ENCODE measurements around the gene GSTO1. TPM values are rescaled to one million over a fixed set of nuclear protein-coding genes. Genes with fewer than 3 reads are reported as not detected.
"Not testable (repeated sequence)": the region's sequence is repeated elsewhere in the genome, so short reads cannot be mapped to it uniquely, and the experiment has no call there.

Gene GSTO1
- polyA plus RNA-seq, 3 donors, result 131 to 581 (median 495) TPM

GRCh38 chr10:104242545-104242944 lies 12.1 kb upstream of the GSTO1 start:
- Histone ChIP-seq H3K79me2 (ENCODE audit: insufficient read depth, low read length) (no peaks in the 10 kb centered on the region), H3K9ac (ENCODE audit: insufficient read depth, low read length, poor library complexity, severe bottlenecking) (no peak overlapping the region), H3K4me3 (replicated peaks in 1 of 3; ENCODE audit: low read depth in 2 of 3, low read length in 3 of 3) (no peak overlapping the region), H3K36me3 (replicated peaks in 1 of 2; ENCODE audit: control insufficient read depth in 1 of 2, insufficient read depth in 2 of 2, low read length in 2 of 2) (no peaks in the 10 kb centered on the region), H3K4me2 (replicated peaks; ENCODE audit: extremely low read depth, low read length, poor library complexity, severe bottlenecking) (no peak overlapping the region), H3K4me1 (ENCODE audit: control insufficient read depth in 1 of 2, insufficient read depth in 2 of 2, low read length in 2 of 2) (peaks cover 21 to 23% of the 10 kb centered on the region in 2 donors), H4K20me1 (ENCODE audit: insufficient read depth, low read length) (no peaks in the 10 kb centered on the region), H3K27me3 (ENCODE audit: control insufficient read depth in 2 of 2, insufficient read depth in 2 of 2, low read length in 2 of 2) (no peaks in the 10 kb centered on the region), H3K27ac (ENCODE audit: low read depth in 1 of 2, low read length in 2 of 2) (no peak overlapping the region), H3K9me3 (replicated peaks in 1 of 2; ENCODE audit: control insufficient read depth in 1 of 2, insufficient read depth in 1 of 2, low read length in 2 of 2) (no peaks in the 10 kb centered on the region), H2AFZ (ENCODE audit: insufficient read depth, low read depth, low read length, poor library complexity, severe bottlenecking) (no peak overlapping the region)
- intact Hi-C loops (cut with micrococcal nuclease), result no loop called here
- Mint-ChIP-seq H3K27ac (peak overlapping the region in 1 of 7 donors; percentile 70), H3K4me1 (peaks cover 32% of the 10 kb centered on the region), H3K27me3 (ENCODE audit: low read depth in 3 of 3) (no peaks in the 10 kb centered on the region), H3K36me3 (peaks cover 0 to 3% of the 10 kb centered on the region in 2 donors), H3K9me3 (peaks cover 0 to 5% (median 0%) of the 10 kb centered on the region in 7 donors), H3K4me3 (no peak overlapping the region)
- TF ChIP-seq CTCF (IDR thresholded peaks at IDR 0.05), result no peak
- DNase-seq, result no peak

DNA sequence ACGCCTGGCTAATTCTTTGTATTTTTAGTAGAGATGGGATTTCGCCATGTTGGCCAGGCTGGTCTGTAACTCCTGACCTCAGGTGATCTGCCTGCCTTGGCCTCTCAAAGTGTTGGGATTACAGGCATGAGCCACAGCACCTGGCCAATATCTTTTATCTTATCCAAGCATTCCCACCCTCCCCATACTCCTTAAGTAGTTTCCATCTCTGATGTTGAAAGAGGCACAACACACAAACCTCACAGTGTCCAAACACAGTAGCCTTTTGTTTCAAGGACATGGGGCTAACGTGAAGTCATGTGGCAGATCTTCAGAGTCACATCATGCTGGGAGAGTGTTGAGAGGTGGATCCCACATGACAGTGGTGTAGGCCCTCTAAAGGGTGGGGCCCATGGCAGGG lies 11.7 kb upstream of the GSTO1 start:
- H3K4me2 ChIP-seq (replicated peaks; ENCODE audit: extremely low read depth, low read length, poor library complexity, severe bottlenecking); H2AFZ ChIP-seq (ENCODE audit: insufficient read depth, low read depth, low read length, poor library complexity, severe bottlenecking); DNase-seq; H3K9me3 ChIP-seq (replicated peaks in 1 of 2; ENCODE audit: control insufficient read depth in 1 of 2, insufficient read depth in 1 of 2, low read length in 2 of 2); H4K20me1 ChIP-seq (ENCODE audit: insufficient read depth, low read length); intact Hi-C loops (cut with micrococcal nuclease); H3K9ac ChIP-seq (ENCODE audit: insufficient read depth, low read length, poor library complexity, severe bottlenecking); H3K27ac ChIP-seq (ENCODE audit: low read depth in 1 of 2, low read length in 2 of 2); H3K4me3 Mint-ChIP-seq; H3K36me3 Mint-ChIP-seq; H3K27me3 Mint-ChIP-seq (ENCODE audit: low read depth in 3 of 3); H3K36me3 ChIP-seq (replicated peaks in 1 of 2; ENCODE audit: control insufficient read depth in 1 of 2, insufficient read depth in 2 of 2, low read length in 2 of 2); H3K79me2 ChIP-seq (ENCODE audit: insufficient read depth, low read length); H3K9me3 Mint-ChIP-seq; H3K27me3 ChIP-seq (ENCODE audit: control insufficient read depth in 2 of 2, insufficient read depth in 2 of 2, low read length in 2 of 2); H3K4me3 ChIP-seq (replicated peaks in 1 of 3; ENCODE audit: low read depth in 2 of 3, low read length in 3 of 3): not testable (repeated sequence)
- 100% methylated on average over 1 of the region's 3 CpGs for WGBS (ENCODE audit: insufficient coverage)
- H3K4me1 Mint-ChIP-seq, result peaks cover 37% of the 10 kb centered on the region
- H3K27ac Mint-ChIP-seq, result peak overlapping the region in 3 of 7 donors; percentile 25 to 70 (median 38)
- H3K4me1 ChIP-seq (ENCODE audit: control insufficient read depth in 1 of 2, insufficient read depth in 2 of 2, low read length in 2 of 2), result peaks cover 26 to 28% of the 10 kb centered on the region in 2 donors
